BE2C (cell line): ENCODE data around the gene SLC12A1.
"Not testable (repeated sequence)": the region's sequence is repeated elsewhere in the genome, so short reads cannot be mapped to it uniquely, and the experiment has no call there.

Experiments used
- DNase-seq: peaks from one replicate; pipeline ENCODE4 v3.0.0-alpha.2; 2020
- H3K27me3 ChIP-seq: fragments of 250-450 bp; sonication (Bioruptor Pico); 2 replicates; pipeline ENCODE4 v1.5.1; 2020; ENCODE audit warnings: mild to moderate bottlenecking
- H3K36me3 ChIP-seq: fragments of 250-450 bp; sonication (Bioruptor Pico); 2 replicates; pipeline ENCODE4 v1.5.1; 2020; ENCODE audit warnings: mild to moderate bottlenecking
- H3K4me1 ChIP-seq: fragments of 250-450 bp; sonication (Bioruptor Pico); 2 replicates; pipeline ENCODE4 v1.5.1; 2020
- H3K4me3 ChIP-seq: 2 replicates; pipeline ENCODE4 v1.5.1; 2011; ENCODE audit warnings: low read depth, low read length
- H3K9me3 ChIP-seq: fragments of 250-450 bp; sonication (Bioruptor Pico); 2 replicates; pipeline ENCODE4 v1.5.1; 2020
- TF ChIP-seq, protein P1 (sequence below): IDR thresholded peaks from 2 replicates; pipeline ENCODE4 v1.5.1; 2012; ENCODE audit warnings: mild to moderate bottlenecking, low read depth, low read length

Gene SLC12A1

DNA sequence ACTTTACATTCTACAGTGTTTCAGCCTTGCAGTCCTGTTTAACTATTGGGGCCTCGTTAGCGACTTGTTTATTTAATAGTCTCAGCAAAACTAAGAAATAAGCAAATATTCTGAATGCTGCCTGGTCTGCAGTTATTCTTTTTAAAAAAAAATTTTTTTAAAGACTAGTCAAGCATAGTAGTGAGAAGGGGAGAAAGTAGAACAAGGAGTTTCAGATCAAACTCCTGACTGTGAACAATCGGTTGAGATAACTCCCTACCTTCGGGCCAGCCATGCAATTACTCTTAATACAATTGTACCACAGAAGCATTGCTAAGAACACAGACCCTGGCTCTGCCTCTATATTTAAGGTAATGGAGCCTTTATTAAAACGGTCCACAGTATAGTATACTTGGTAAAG is 119.3 kb downstream of the SLC12A1 start:
- H3K36me3 ChIP-seq: no peaks in the 10 kb centered on the region
- H3K4me1 ChIP-seq: no peaks in the 10 kb centered on the region
- H3K4me3 ChIP-seq: no peak overlapping the region
- H3K9me3 ChIP-seq: no peaks in the 10 kb centered on the region
- TF ChIP-seq, protein P1, sequence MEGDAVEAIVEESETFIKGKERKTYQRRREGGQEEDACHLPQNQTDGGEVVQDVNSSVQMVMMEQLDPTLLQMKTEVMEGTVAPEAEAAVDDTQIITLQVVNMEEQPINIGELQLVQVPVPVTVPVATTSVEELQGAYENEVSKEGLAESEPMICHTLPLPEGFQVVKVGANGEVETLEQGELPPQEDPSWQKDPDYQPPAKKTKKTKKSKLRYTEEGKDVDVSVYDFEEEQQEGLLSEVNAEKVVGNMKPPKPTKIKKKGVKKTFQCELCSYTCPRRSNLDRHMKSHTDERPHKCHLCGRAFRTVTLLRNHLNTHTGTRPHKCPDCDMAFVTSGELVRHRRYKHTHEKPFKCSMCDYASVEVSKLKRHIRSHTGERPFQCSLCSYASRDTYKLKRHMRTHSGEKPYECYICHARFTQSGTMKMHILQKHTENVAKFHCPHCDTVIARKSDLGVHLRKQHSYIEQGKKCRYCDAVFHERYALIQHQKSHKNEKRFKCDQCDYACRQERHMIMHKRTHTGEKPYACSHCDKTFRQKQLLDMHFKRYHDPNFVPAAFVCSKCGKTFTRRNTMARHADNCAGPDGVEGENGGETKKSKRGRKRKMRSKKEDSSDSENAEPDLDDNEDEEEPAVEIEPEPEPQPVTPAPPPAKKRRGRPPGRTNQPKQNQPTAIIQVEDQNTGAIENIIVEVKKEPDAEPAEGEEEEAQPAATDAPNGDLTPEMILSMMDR: no peak
- H3K27me3 ChIP-seq: no peaks in the 10 kb centered on the region
- DNase-seq: no peak

DNA sequence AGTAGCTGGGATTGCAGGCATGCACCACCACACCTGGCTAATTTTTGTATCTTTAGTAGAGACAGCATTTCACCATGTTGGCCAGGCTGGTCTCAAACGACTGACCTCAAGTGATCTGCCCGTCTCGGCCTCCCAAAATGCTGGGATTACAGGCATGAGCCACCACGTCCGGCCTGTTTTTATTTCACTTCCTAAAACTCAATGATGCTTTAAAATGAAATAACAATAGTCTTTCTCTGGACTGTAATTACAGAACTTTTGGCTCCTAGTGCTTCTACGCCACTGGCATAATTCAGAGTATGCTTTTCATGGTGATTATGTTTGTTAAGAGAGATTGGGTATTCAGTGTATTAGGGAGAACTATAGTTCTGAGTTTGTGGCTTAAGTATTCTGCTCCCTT is 120.1 kb downstream of the SLC12A1 start:
- H3K9me3 ChIP-seq, H3K4me3 ChIP-seq, DNase-seq: not testable (repeated sequence)

DNA sequence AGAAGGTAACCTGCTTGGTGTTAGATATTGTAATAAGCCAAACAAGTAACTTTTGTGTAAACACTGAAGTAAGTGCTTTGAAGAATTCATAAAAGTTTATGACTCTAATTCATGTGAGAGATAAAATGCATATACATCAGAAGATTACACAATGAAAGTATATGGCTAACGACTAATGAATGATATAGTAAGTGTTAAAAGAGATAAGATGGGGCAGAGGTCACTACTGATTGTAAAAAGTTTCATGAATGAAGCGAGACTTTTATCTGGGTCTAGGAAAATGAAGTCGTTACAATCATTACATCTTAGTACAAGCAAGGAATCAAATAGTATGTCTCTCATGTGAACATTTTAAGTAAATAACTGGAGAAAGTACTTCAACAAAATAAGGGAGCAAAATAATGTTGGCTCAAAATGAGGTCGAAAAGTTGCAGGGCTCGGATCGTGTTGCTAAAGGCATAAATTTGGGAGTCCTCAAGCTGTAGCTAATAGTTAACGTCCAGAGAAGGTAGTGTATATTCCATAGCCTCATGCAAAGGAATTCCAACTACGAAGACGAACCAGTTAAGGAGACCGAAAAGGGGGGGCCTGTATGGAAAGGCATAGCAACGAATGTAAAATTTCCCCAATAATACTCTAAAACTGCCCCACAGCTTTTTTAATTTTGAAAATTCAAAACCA is 124.1 kb downstream of the SLC12A1 start:
- no peaks in the 10 kb centered on the region for H3K9me3 ChIP-seq
- no peaks in the 10 kb centered on the region for H3K4me1 ChIP-seq
- peaks cover 15% of the 10 kb centered on the region for H3K36me3 ChIP-seq
- no peak for DNase-seq
- no peaks in the 10 kb centered on the region for H3K27me3 ChIP-seq
- H3K4me3 ChIP-seq: peak overlapping the region; percentile 91
- TF ChIP-seq, protein P1: no peak

More for the DNA sequence above, 120.1 kb downstream of the SLC12A1 start:
- not testable (repeated sequence) for H3K27me3 ChIP-seq, H3K4me1 ChIP-seq, H3K36me3 ChIP-seq

DNA sequence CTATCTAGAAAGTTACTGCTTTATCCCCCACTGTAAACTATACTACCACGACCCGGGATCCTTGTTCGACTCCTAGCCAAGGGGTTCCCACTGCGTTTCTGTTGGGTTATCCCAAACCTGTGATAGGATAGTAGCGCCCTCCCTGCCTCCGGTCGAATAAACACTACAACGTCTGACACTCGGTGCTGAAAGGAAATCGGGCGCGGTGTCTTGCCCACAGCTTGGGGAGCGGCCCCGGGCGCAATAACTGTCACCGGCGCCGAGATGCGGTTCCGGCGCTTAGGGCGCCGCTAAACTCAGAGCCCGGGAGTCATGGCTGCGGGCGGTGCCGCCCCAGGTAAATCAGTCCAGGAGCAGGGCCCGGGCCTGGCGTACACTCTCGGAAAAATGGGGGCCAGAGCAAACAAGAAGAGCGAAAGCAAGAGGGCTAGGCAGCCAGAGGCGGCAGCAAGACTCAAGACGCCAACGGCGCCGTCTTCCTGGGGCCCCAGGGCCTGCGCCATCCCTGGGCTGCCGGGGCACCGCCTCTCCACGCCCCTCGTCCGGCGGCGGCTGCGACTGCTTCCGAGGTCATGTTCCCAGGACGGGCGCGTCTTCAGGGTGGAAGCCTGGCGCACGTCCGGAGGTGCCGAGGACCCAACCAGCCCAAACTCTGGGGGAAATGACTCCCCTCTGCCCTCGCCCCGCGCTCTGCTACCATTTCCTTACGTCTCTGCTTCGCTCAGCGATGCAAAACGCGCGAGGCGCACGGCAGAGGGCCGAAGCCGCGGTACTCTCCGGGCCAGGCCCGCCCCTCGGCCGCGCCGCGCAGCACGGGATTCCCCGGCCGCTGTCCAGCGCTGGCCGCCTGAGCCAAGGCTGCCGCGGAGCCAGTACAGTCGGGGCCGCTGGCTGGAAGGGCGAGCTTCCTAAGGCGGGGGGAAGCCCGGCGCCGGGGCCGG is 125.0 kb downstream of the SLC12A1 start, which contains the start of gene DUT:
TSS of gene DUT (plus strand) at position 575 of the 941 bp plus-strand sequence. CDS start at position 662, 87 bp downstream.
- H3K9me3 ChIP-seq: no peaks in the 10 kb centered on the region
- peaks cover 23% of the 10 kb centered on the region for H3K36me3 ChIP-seq
- DNase-seq: peak; percentile 86
- TF ChIP-seq, protein P1: no peak
- no peaks in the 10 kb centered on the region for H3K4me1 ChIP-seq
- peak within 1 kb of the TSS; percentile 91 for H3K4me3 ChIP-seq
- H3K27me3 ChIP-seq: no peaks in the 10 kb centered on the region

DNA sequence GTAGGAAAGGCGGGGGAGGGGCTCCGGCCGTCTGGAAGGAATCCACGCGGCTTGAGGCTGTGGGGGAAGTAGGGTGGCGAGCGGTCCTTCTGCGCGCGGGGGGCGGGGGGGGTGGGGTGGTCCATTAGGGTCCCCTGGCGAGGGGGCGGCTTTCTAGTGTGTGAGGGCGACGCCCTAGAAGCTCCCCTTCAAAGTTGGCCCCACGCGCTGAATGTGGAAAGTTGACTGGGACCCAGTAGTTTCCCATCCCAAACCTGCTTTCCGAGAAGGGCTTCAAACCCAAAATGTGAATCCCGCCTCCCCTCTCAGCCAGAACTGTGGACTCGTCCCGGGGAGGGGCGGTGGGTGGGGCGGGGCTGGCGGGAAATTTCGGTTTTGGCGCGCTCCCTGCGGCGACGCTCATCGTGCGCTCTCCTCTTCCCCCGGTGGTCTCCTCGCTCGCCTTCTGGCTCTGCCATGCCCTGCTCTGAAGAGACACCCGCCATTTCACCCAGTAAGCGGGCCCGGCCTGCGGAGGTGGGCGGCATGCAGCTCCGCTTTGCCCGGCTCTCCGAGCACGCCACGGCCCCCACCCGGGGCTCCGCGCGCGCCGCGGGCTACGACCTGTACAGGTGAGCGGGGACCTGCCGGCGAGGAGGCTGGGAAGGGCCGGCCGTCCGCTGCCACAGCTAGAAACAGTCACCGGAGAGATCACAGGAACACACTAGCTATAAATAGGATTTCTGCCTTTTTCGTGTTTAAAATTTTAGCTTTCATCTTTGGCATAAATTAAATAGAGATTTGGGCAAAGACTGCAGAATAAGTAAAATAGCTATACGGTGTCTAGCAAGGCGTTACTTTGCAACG is 125.9 kb downstream of the SLC12A1 start:
- Histone ChIP-seq H3K4me1 (no peaks in the 10 kb centered on the region), H3K36me3 (peaks cover 31% of the 10 kb centered on the region), H3K27me3 (no peaks in the 10 kb centered on the region), H3K4me3 (peak overlapping the region; percentile 91), H3K9me3 (no peaks in the 10 kb centered on the region)
- TF ChIP-seq, protein P1: no peak
- DNase-seq: peak; percentile 85

DNA sequence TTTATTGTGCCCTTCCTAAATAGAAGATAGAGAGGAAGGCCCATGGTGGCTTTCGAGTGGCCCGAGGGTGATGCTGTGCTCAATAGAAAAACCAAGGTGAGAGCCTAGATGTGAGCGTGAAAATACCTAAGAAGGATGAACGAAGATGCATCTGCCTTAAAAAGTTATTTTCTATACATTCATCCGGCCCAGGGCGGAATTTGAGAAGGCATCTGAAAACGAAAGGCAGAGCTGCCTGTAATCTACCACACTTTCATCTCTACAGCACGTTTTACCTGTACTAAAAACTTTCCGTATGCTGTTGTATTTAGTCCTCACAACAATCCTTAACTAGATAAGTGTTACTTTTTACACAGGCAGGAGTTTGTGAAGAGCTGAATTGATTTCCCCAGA is 126.5 kb downstream of the SLC12A1 start:
- TF ChIP-seq, protein P1: no peak
- no peaks in the 10 kb centered on the region for H3K4me1 ChIP-seq
- H3K4me3 ChIP-seq: peak overlapping the region; percentile 91
- DNase-seq: no peak
- peaks cover 38% of the 10 kb centered on the region for H3K36me3 ChIP-seq
- H3K9me3 ChIP-seq: no peaks in the 10 kb centered on the region
- no peaks in the 10 kb centered on the region for H3K27me3 ChIP-seq
